Effector CD4-positive, alpha-beta T cell (primary cell): ENCODE data around the gene FAM135A.
"Not testable (repeated sequence)": the region's sequence is repeated elsewhere in the genome, so short reads cannot be mapped to it uniquely, and the experiment has no call there.

Source experiments
- DNase-seq: peaks from one replicate; pipeline ENCODE4 v3.0.0-alpha.2; 2020

FAM135A gene

DNA sequence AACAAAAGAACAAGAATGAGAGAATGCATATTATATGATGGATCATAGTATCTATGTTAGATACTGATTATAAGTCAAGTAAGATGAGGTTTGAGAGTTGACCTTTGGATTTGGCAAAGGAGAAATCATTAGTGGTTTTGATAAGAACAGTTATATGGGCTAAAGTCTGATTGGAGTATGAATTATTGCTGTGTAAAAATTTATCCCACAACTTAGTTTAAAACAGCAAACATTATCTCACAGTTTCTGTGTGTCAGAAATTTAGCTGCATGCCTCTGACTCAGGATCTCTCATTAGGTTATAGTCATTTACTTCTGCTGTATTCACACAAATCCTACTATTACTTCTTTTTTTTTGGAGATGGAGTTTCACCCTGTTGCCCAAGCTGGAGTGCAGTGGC lies 56.7 kb downstream of the FAM135A start:
- DNase-seq: no peak

DNA sequence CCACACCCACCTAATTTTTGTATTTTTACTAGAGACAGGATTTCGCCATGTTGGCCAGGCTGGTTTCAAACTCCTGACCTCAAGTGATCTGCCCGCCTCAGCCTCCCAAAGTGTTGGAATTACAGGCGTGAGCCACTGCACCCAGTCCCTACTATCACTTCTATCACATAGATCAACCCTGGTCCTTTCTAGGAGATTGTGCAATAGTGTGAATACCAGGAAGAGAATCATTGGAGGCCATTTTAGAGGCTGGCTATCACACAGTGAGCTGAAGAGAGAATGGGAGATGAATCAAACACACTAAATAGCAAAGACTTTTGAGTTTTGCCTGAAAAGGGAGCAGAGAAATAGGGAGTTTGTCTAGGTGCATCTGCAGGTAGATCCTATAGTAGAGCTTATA lies 57.2 kb downstream of the FAM135A start:
- not testable (repeated sequence) for DNase-seq

DNA sequence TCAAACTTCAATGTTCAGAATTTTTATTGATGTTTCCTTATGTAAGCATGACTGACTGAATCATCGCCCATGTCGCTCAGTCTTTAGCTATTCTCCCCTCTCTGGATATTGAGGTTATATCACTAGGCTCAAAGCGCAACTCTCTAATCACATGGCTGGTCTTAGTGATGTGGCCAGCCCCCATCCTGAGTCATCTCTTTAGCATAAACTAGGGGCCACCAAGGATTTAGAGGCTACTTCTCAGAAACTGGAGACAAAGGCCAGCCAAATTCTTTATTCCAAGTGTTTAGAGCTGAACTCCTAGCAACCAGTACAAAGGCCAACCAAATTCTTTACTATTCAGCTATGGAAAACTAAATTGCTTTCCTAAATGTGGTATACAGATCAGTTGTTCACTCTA lies 61.4 kb downstream of the FAM135A start:
- no peak for DNase-seq

DNA sequence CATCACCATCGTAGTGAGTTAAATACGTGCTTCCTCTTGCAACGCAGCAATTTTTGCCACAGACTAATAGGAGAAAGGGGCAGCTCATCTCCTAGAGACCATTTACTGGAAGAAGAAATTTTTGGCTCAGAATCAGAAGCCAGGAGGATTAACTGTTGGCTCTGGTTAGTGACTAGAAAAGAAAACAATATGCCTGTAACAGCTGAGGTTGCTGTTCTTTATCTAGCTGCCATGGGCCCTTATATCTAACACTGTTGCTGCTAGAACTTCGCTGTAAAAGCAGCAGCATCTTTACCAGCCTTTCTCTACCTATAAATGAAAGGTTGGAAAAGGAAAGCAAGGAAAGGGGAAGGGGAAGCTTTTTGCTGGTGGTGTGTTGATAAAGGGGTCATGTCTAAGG lies 65.9 kb downstream of the FAM135A start:
- DNase-seq: no peak

DNA sequence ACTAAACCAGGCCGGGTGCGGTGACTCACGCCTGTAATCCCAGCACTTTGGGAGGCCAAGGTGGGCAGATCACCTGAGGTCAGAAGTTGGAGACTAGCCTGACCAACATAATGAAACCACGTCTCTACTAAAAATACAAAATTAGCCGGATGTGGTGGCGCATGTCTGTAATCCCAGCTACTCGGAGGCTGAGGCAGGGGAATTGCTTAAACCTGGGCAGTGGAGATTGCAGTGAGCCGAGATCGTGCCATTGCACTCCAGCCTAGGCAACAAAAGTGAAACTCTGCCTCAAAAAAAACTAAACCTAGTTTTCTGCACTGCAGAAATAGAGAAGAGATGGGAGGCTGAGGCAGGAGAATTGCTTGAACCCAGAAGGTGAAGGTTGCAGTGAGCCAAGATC lies 73.3 kb downstream of the FAM135A start:
- DNase-seq: not testable (repeated sequence)

DNA sequence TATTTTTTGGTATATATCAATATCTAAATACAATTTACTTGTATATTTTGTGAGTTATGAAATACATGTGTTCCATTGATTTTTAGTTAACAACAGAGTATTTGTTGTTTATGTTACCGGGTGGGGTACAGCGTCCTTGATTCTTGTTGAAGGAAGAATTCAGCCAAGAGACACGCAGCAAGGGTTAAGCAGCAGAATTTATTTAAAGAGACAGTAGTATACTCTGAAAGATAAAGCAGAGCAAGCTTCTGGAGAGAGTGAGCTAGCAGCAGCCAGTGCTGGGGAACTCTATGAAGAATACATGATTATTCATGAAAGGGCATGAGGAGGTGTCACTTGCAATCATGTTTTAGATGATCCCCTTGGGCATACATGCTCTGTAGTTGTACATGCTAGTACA lies 76.1 kb downstream of the FAM135A start:
- DNase-seq: no peak

DNA sequence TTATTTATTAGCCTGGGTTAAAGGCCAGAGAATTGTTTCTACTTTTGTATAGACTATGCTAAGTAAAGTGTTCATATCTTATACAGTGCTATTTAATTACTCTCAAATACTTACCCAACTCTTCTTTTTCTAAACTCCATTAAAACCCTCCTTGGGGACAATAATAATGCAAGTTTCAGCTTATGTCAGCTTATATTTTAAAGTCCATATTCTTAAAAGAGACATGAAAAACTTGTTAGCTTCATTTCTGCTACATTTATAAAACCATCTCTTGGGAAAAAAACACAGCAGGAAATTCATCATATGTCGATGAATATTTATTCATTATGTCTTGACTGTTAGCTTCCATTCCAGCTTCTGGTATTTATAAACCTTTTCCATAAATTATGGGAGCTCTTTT lies 81.5 kb downstream of the FAM135A start:
- no peak for DNase-seq

DNA sequence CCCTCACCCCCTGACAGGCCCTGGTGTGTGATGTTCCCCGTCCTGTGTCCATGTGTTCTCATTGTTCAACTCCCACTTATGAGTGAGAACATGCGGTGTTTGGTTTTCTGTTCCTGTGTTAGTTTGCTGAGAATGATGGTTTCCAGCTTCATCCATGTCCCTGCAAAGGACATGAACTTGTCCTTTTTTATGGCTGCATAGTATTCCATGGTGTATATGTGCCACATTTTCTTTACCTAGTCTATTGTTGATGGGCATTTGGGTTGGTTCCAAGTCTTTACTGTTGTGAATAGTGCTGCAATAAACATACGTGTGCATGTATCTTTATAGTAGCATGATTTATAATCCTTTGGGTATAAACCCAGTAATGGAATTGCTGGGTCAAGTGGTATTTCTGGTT lies 82.5 kb downstream of the FAM135A start:
- not testable (repeated sequence) for DNase-seq

DNA sequence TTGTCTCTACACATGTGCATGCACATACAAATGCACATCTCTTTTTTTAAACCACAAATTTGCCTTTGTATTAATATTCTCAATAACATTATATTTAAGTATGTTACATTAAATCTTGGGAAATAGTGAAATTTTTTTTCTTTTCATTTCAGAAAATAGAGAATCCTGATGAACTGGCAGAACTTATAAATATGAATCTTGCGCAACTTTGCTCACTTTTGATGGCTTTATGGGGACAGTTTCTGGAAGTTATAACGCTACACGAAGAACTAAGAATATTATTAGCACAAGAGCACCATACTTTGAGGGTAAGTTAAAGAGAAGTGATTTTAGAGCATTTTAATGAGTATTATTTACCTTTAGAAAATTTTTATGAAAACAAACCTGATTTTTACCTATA lies 89.2 kb downstream of the FAM135A start:
- no peak for DNase-seq

DNA sequence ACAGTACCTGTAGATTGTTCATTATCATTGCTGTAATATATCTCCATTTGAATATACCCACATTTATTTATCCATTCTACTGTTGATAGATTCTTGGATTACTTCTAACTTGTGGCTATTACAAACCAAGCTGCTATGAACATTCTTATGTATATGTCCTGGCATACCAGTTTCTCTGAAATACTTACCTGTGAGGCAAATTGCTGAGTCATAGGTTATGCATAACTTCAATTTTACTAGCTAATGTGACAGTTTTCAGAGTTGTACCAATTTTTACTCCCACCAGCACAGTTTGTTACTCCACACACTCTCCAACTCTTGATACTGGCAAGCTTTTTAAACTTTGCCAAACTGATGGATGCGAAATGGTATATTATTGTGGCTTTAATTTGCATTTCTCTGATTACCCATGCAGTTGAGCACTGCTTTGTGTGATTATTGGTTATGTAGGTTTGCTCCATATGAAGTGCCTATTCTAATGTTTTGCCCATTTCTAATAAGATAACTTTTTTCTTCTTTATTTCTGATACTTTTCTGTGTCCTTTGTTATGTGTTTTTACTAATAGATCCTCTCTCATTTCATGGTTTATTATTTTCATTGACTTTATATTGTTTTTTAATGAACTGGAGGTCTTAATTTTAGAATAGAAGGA lies 90.6 kb downstream of the FAM135A start:
- DNase-seq: no peak

DNA sequence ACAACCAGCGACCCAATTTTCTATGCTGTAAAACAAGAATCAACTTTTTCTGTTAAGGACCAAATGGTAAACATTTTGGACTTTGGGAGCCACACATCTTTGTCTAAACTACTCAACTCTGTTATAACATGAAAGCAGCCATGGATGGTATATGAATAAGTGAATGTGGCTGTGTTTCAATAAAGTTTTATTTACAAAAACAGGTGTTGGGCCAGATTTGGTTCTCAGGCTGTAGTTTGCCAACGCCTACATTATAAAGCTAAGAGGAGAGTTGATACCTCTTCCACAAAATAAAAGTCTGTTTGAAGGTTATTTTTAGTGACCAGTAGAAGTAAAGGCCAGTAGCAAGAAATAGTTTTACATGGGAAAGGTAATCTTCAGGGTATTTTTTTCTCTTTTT lies 93.0 kb downstream of the FAM135A start:
- DNase-seq: no peak

DNA sequence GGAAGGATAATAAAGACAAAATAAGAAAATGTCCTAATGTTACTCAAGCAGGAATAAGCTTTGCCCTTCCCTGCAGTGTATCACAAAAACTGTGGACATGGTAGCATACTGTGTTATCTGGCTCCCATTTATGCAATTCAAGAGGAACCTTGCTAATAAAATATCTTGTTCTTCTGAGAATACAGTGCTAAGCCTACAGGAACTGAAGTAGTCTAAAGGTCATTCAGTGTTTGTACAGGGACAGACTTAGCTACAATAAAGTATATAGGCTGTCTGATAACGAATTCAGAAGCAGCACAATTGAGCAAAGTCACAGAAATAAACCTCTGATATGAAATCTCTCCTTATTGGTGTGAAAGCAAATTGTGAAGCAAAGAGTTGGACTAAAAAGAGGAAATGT lies 93.9 kb downstream of the FAM135A start:
- DNase-seq: no peak

DNA sequence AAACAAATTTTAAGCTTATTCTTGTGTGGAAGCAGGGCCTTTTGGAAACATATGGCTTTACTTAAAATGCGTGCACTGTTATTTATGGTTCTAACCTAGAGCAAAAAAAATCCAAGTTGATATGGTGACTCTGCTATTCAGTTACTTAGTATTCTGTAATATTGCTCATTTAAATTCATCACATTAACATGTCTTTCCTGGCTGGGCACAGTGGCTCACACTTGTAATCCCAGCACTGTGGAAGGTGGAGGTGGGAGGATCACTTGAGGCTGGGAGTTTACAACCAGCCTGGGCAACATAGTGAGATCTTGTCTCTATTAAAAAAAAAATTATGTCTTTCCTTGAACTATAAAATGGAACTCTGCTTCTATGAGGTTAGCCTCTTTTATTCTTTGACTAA lies 95.6 kb downstream of the FAM135A start:
- no peak for DNase-seq

DNA sequence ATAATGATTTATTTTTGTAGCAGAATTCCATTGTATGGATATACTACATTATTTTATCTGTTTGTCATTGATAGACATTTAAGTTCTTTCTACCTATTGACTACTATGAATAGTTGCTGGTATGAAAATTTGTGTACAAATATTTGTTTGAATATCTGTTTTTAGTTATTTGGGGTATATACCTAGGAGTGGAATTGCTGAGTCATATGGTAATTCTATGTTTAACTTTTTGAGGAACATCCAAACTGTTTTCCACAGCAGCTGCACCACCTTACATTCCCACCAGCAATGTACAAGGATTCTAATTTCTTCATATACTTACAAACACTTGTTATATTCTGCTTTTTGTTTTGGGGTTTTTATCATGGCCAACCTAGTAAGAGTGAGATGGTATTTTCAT lies 97.3 kb downstream of the FAM135A start:
- DNase-seq: no peak

DNA sequence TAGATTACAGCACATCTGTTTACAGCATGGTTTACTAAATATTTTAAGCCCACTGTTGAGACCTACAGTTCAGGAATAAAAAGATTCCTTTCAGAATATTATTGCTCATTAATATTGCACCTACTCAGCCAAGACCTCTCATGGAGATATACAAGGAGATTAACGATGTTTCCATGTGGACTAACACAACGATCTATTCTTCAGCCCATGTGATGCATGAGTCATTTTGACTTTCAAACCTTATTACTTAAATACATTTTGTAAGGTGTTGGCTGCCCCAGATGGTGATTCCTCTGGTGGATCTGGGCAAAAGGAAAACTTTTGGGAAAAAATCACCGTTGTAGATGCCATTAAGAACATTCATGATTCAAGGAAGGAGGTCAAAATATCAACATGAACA lies 105.4 kb downstream of the FAM135A start:
- DNase-seq: no peak

DNA sequence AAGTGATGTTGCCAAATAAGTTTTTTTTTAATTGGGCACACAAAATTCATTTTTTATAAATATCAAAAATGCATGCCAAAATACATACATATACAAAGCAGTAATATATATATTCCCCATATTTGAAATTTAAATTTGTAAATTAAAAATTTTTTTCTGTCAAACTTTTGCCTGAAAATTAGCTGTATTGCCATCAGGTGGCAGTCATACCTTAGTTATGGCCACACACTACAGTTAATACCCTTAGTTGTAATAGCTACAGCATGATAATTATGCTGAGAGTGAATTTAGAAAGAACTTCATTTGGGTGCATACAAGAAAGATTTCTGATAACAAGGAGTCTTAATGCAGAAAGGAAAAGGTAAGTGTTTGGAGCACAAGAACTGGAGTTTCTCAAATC lies 107.3 kb downstream of the FAM135A start:
- DNase-seq: peak; percentile 2

DNA sequence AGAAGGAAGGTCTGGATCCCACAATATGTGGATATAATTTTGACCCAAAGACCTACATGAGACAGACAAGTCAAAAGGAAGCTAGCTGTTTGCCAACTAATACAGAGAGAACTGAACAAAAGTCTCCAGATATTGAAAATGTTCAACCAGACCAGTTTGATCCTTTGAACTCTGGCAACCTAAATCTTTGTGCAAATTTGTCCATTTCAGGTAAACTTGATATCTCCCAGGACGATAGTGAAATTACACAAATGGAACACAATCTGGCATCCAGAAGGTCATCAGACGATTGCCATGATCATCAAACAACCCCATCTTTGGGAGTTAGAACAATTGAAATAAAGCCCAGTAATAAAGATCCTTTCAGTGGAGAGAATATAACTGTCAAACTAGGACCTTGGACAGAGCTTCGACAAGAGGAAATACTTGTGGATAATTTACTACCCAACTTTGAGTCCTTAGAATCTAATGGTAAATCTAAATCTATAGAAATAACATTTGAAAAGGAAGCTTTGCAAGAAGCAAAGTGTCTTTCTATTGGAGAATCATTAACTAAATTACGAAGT lies 111.5 kb downstream of the FAM135A start:
- no peak for DNase-seq

DNA sequence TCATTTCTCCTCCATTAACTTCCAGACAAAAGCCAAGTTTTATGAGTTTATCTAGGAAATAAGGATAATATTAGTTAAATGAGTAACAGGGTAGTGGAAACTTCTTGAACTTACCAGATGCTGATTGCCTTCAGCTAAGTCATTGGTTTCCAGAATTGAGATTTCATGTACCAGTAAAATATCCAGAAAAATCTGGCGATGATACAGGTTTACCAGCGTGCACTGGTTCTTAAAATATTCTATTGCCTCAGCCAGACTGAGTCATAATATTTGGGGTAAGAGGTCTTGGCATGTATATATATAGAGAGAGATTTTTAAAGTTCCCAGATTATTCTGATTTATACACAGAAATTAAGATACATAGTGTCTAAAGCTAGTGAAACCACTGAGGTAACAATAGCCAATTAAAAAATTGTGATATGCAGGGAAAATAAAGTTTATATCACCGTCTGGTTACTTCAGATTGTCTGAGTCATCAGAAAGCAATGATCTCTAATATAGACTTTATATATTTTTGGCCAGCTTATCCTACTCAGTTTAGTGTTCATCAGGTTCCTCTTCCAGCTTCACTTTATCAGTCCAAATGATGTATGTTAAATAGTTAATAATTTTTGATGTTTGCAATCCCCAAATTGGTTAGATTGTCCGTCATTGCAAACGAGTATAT lies 113.9 kb downstream of the FAM135A start:
- no peak for DNase-seq

DNA sequence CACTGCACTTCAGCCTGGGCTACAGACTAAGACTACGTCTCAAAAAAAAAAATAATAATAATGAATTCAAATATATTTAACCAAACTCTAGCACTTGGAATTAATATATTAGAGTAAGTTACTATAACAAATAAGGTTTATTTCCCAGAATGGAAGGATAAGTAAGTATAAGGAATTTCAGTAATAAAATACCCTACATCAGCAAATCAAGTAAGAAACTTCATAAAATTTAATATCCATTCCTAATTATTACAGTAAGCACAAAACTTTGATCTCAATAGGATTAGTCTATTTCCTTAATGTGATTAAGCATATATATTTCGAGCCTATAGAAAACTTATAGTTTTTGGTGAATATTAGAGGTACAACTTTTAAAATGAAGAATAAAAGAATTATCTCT lies 116.7 kb downstream of the FAM135A start:
- no peak for DNase-seq

DNA sequence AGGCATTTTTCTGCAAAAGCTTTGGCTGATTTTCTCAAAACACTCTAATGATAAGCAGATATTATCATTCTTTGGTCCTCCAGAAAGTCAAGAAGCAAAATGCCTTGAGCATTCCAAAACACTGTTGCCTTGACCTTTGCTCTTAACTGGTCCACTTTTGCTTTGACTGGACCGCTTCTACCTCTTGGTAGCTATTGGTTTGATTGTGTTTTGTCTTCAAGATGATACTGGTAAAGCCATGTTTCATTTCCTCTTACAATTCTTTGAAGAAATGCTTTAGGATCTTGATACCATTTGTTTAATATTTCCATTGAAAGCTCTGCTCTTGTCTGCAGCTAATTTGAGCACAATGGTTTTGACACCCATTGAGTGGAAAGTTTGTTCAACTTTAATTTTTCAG lies 117.8 kb downstream of the FAM135A start:
- no peak for DNase-seq

DNA sequence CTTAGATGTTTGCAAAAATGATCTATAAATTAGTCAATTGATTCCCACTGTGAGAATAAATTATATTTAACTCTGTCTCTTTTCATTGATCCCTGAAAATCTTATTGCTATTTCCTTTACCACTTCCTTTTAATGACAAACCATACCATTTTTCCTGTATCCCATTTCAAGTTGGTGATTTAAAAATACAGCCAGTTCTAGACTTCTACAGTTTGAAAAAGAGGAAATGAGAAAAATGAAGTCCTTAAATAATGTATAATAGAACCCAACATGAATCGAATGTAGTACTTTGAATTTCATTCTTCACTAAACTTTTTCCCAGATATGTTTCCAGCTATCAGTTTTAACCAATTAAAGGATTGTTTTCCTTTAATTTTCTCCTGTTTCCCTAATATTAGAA lies 124.0 kb downstream of the FAM135A start:
- DNase-seq: no peak

DNA sequence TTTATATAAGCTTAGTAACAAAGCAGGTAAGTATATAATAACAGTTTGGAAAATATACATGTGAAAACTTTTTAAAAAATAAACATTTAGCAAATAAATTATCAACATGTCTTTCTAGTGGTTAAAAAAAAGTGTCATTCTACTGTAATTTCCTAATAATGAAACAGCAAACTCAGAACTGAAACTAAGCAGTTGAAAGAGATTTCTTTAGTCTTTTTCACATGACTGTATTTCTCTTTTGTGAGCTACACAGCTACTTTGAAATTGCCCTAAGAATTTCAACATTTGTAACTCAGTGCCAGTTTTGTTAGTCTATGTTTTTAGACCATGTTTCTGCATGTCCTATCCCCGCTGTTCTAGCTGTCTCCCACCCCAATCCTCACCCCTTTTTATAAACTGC lies 125.1 kb downstream of the FAM135A start:
- no peak for DNase-seq

DNA sequence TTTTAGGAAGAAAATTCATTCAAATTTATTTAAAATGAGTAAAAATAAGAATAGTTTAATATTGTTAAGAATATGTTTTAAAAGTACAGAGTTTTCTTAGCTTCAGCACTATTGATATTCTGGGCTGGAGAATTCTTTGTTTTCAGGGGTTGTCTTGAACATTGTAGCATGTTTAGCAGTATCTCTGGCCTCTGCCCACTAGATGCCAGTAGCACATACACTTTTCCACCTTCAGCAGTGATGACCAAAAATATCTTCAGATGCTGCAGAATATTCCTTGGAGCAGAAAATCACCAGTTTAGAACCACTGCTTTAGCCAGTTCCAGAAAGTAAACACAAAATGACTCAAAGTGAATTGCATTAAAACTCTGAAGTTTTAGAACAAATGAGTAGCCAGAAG lies 134.0 kb downstream of the FAM135A start:
- DNase-seq: no peak

DNA sequence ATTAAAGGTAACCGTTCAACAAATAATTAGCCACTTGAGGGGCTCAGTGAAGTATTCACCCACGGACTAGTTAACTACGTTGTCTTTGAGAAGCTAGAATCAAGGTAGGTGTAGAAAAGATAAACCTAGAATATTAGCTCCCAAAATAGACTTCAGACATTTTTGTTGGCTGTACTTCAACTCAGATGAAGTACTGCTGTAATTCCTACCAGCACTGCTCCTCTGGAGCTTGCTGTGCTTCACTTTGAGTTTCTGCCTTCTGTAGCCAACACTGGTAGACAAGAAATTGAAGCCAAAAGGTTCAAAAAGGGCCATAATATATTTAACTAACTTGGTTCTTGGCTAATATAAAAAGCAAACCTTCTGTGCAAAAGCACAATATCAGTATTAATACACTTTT lies 134.6 kb downstream of the FAM135A start:
- no peak for DNase-seq

DNA sequence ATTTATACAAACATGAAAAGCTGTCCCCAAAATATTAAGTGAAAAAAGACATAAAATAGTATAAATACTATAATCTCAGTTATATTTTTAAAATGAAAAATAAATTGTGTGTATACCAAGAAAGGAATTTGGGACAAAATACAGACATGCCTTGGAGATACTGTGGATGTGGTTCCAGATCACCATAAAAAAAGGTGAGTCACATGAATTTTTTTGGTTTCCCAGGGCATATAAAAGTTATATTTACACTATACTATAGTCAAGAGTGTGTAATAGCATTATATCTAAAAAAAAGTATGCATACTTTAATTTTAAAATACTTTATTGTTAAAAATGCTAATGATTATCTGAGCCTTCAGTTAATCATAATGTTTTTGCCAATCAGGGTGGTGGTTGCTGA lies 136.0 kb downstream of the FAM135A start:
- no peak for DNase-seq
